ENCODE results near the gene ADAMTS9.

DNA sequence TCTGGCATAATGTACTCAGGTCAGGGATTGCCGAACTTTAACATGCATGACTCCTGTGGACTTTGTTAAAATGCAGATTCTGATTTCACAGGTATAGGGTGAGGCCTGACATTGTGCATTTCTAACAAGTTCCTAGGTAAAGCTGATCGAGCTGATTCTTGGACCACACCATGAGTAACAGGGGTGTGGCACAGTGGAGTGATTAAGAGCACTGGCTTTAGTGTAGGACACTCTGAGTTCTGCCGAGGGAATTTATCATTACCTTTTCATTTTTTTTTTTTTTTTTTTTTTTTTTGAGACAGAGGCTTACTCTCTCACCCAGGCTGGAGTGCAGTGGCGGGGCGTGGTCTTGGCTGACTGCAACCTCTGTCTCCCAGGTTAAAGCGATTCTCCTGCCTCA lies 169.3 kb downstream of the ADAMTS9 start:
- TF ChIP-seq, protein P1, sequence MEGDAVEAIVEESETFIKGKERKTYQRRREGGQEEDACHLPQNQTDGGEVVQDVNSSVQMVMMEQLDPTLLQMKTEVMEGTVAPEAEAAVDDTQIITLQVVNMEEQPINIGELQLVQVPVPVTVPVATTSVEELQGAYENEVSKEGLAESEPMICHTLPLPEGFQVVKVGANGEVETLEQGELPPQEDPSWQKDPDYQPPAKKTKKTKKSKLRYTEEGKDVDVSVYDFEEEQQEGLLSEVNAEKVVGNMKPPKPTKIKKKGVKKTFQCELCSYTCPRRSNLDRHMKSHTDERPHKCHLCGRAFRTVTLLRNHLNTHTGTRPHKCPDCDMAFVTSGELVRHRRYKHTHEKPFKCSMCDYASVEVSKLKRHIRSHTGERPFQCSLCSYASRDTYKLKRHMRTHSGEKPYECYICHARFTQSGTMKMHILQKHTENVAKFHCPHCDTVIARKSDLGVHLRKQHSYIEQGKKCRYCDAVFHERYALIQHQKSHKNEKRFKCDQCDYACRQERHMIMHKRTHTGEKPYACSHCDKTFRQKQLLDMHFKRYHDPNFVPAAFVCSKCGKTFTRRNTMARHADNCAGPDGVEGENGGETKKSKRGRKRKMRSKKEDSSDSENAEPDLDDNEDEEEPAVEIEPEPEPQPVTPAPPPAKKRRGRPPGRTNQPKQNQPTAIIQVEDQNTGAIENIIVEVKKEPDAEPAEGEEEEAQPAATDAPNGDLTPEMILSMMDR (IDR thresholded peaks at IDR 0.05): no peak
- no peak for TF ChIP-seq POLR2A (IDR thresholded peaks at IDR 0.05)

Measured in upper lobe of left lung (tissue), 4 donors.